ENCODE results near the gene MRPS23. TPM values are rescaled to one million over a fixed set of nuclear protein-coding genes. Genes with fewer than 3 reads are reported as not detected.

The MRPS23 gene
- total and polyA plus RNA-seq, 2 of the 4 experiments (the other 2 are of a cell fraction) = 23.5 to 37.3 TPM

DNA sequence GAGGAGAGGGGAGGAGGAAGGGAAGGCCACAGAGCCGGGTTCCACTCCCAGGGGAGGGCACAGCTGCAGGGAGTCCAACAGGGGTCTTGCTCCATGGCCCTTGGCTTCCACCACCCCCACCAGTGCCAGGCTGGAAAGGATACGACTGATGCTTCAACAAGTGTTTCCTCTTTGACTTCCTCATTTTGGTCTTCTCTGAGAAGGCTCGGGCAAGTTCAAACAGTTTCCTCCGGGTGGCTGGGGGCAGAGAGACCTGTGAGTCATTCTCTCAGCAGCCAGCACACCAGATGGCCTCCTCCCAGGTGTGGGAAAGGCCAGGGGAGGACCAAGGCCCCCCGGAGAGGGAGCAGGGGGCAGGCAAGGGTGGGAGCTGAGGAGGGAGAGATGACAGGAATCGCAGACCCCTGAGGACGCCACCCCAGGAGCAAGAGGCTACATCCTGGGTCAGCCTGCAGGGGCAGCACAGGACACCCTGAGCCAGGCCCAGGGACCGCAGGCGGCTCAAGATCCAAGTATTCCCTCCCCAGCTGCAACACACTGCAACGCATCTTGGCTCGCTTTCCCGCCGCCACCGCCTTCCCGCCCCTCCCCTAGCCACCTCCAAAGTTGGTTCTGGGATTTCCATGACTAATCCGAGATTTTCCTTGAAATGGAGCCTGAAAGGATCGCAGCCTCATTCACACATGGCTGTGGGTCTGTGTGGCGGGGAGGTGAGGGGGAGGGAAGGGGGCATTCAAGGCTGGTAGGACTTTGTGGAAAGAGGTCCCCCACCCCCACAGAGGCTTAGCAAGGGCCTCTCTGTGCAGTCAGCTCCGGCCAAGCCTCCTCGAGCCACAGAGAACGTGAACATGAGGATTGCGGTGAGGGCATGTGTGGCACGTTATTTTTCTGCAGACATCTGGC, 18.4 kb upstream of the MRPS23 start:
- peak overlapping the region; percentile 97 for H4K91ac ChIP-seq (ENCODE audit: insufficient read depth, low read depth, low read length)
- H2BK15ac ChIP-seq (ENCODE audit: low read depth, low read length) = peak overlapping the region; percentile 90; the same call in 2 of the 3 replicates
- peaks cover 31% of the 10 kb centered on the region for H3K4me1 ChIP-seq (ENCODE audit: control insufficient read depth, insufficient read depth, low read length)
- peak overlapping the region; percentile 85 for H4K5ac ChIP-seq (ENCODE audit: low read depth, low read length)
- H3K56ac ChIP-seq (ENCODE audit: extremely low read depth, insufficient read depth, low read length) = peak overlapping the region; percentile 49
- peaks cover 24% of the 10 kb centered on the region for H3K9me1 ChIP-seq (ENCODE audit: insufficient read depth, low read length)
- H2AK9ac ChIP-seq (replicated peaks; ENCODE audit: low read depth, low read length, poor library complexity) = peak overlapping the region; percentile 97
- POLR2A ChIA-PET (ENCODE audit: unreplicated experiment) = interaction anchor here (0.9 kb wide), 1 partner anchor 118 kb away, joined by 5 read pairs; no protein-coding TSS in a partner anchor
- in situ Hi-C loops (cut with MboI; ENCODE audit: low sequenced_read_pairs) = loop anchor here (25.0 kb wide), 1 partner anchor 469 kb away; the partner anchor contains the start of gene TSPOAP1
- H2AK5ac ChIP-seq (ENCODE audit: low read depth, low read length) = peak overlapping the region; percentile 95
- H3K18ac ChIP-seq (ENCODE audit: low read depth, low read length) = peak overlapping the region; percentile 74
- H2BK120ac ChIP-seq (ENCODE audit: low read depth, low read length) = peak overlapping the region; percentile 98
- no peaks in the 10 kb centered on the region for H3K9me3 ChIP-seq (ENCODE audit: control insufficient read depth, insufficient read depth, low read length)
- H3K27me3 ChIP-seq (ENCODE audit: control insufficient read depth, insufficient read depth, low read length) = no peaks in the 10 kb centered on the region
- intact Hi-C loops (cut with micrococcal nuclease) = no loop called here
- H3K4me3 ChIP-seq (ENCODE audit: insufficient read depth, low read depth, low read length) = no peak overlapping the region
- H3K14ac ChIP-seq (replicated peaks; ENCODE audit: low read depth, low read length) = peak overlapping the region; percentile 94
- dilution Hi-C loops (cut with HindIII; ENCODE audit: low sequenced_read_pairs, unreplicated experiment) = loop anchor here (25.0 kb wide), 1 partner anchor 119 kb away; the partner anchor contains the start of gene VEZF1
- peak; percentile 94 for DNase-seq
- peak overlapping the region; percentile 82 for H3K27ac ChIP-seq (ENCODE audit: insufficient read depth, low read length)
- H2AFZ ChIP-seq (replicated peaks; ENCODE audit: low read length, poor library complexity) = peak overlapping the region; percentile 86
- peak overlapping the region; percentile 33; the same call in 1 of the 2 replicates for H3K4me2 ChIP-seq (ENCODE audit: low read depth, low read length)
- peaks cover 29% of the 10 kb centered on the region for H3K36me3 ChIP-seq (ENCODE audit: control insufficient read depth, insufficient read depth, low read length)
- ATAC-seq (ENCODE audit: low read depth) = peak; percentile 79
- no peaks in the 10 kb centered on the region for H4K20me1 ChIP-seq (ENCODE audit: insufficient read depth, low read length)
- CTCF ChIA-PET = interaction anchor here (3.8 kb wide), 1 partner anchor 131 kb away, joined by 24 read pairs; no protein-coding TSS in a partner anchor
- WGBS, 2 experiments (ENCODE audit: extremely low coverage in 2 of 2, insufficient read length in 1 of 2) = 15% methylated on average over 6 of the region's 23 CpGs; no CpG with 5 or more reads in 1 of the 2 experiments
- TF ChIP-seq FOS (IDR thresholded peaks at IDR 0.05; ENCODE audit: low read depth, low read length) (peak; percentile 70), CEBPB (IDR thresholded peaks at IDR 0.05; ENCODE audit: low read depth, low read length) (peak; percentile 71), RAD21 (IDR thresholded peaks at IDR 0.05; ENCODE audit: low read length) (peak; percentile 53), MAZ (IDR thresholded peaks at IDR 0.05; ENCODE audit: borderline replicate concordance, low read depth, low read length) (peak; percentile 59; the same call in 1 of the 2 replicates), MAFK (IDR thresholded peaks at IDR 0.05; ENCODE audit: low read depth, low read length) (no peak), BHLHE40 (IDR thresholded peaks at IDR 0.05; ENCODE audit: low read depth, low read length) (peak; percentile 13; the same call in 1 of the 2 replicates), MXI1 (IDR thresholded peaks at IDR 0.05; ENCODE audit: borderline replicate concordance, low read depth, low read length) (peak; percentile 30; the same call in 1 of the 2 replicates), POLR2A (IDR thresholded peaks at IDR 0.05; ENCODE audit: low read depth, low read length) (peak; percentile 47; the same call in 1 of the 2 replicates), NFE2L2 (IDR thresholded peaks at IDR 0.05; ENCODE audit: low read depth, low read length) (peak; percentile 56; the same call in 1 of the 2 replicates)
- TF ChIP-seq, protein P1, sequence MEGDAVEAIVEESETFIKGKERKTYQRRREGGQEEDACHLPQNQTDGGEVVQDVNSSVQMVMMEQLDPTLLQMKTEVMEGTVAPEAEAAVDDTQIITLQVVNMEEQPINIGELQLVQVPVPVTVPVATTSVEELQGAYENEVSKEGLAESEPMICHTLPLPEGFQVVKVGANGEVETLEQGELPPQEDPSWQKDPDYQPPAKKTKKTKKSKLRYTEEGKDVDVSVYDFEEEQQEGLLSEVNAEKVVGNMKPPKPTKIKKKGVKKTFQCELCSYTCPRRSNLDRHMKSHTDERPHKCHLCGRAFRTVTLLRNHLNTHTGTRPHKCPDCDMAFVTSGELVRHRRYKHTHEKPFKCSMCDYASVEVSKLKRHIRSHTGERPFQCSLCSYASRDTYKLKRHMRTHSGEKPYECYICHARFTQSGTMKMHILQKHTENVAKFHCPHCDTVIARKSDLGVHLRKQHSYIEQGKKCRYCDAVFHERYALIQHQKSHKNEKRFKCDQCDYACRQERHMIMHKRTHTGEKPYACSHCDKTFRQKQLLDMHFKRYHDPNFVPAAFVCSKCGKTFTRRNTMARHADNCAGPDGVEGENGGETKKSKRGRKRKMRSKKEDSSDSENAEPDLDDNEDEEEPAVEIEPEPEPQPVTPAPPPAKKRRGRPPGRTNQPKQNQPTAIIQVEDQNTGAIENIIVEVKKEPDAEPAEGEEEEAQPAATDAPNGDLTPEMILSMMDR (conservative IDR thresholded peaks at IDR 0.05; ENCODE audit: low read depth, low read length) = peak; percentile 48
- TF ChIP-seq, protein P2, sequence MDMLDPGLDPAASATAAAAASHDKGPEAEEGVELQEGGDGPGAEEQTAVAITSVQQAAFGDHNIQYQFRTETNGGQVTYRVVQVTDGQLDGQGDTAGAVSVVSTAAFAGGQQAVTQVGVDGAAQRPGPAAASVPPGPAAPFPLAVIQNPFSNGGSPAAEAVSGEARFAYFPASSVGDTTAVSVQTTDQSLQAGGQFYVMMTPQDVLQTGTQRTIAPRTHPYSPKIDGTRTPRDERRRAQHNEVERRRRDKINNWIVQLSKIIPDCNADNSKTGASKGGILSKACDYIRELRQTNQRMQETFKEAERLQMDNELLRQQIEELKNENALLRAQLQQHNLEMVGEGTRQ (IDR thresholded peaks at IDR 0.05; ENCODE audit: low read depth, low read length) = no peak
- TF ChIP-seq, protein P3, sequence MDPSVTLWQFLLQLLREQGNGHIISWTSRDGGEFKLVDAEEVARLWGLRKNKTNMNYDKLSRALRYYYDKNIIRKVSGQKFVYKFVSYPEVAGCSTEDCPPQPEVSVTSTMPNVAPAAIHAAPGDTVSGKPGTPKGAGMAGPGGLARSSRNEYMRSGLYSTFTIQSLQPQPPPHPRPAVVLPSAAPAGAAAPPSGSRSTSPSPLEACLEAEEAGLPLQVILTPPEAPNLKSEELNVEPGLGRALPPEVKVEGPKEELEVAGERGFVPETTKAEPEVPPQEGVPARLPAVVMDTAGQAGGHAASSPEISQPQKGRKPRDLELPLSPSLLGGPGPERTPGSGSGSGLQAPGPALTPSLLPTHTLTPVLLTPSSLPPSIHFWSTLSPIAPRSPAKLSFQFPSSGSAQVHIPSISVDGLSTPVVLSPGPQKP (IDR thresholded peaks at IDR 0.05; ENCODE audit: borderline replicate concordance, low read depth, low read length) = no peak
- peak overlapping the region; percentile 71 for H3K9ac ChIP-seq (ENCODE audit: low read depth, low read length)
- peaks cover 8 to 48% of the 10 kb centered on the region in 2 experiments; a peak in 3 of 4 replicates for H3K79me1 ChIP-seq (ENCODE audit: low read depth in 1 of 2, low read length in 2 of 2)
- H2BK5ac ChIP-seq (ENCODE audit: low read depth, low read length, poor library complexity, severe bottlenecking) = peak overlapping the region; percentile 96
- peak overlapping the region; percentile 78 to 87 for H4K8ac ChIP-seq (ENCODE audit: low read depth in 2 of 2, low read length in 2 of 2)
- H2BK20ac ChIP-seq (ENCODE audit: low read depth, low read length) = peak overlapping the region; percentile 91
- BruUV-seq (replicated peaks) = no TSS peak
- H3K23ac ChIP-seq (ENCODE audit: low read depth, low read length) = peak overlapping the region; percentile 91
- H3K4ac ChIP-seq (ENCODE audit: low read depth, low read length) = peak overlapping the region; percentile 99

Data from IMR-90 (cell line).